GM12878 (cell line): ENCODE measurements around the gene DIMT1. TPM values are rescaled to one million over a fixed set of nuclear protein-coding genes. Genes with fewer than 3 reads are reported as not detected.

Experiments
- ATAC-seq: fragments of 200-7000 bp; cut with Tn5 transposase; 3 replicates; pipeline ENCODE4 v1.9.1; 2020; ENCODE audit warnings: mild to moderate bottlenecking, moderate library complexity
- BruUV-seq: library from RNA; stranded (reverse); fragments of 400-500 nt; replicated peaks from 2 replicates; lab custom pipeline; 2021; lab: Mats Ljungman, UMichigan
- CTCF ChIA-PET: fragments of 300-600 bp; sonication (Branson Sonifier 250); formaldehyde crosslinking; extraction: SDS; loops from one replicate; lab custom pipeline; 2021; ENCODE audit warnings: inconsistent platforms; lab: Yijun Ruan, JAX
- POLR2A ChIA-PET: fragments of 350-600 bp; formaldehyde crosslinking; extraction: SDS; loops from one replicate; lab custom pipeline; 2021; ENCODE audit warnings: inconsistent platforms; lab: Charles Lee
- RAD21 ChIA-PET: fragments of 300-600 bp; sonication (Branson Sonifier 250); formaldehyde crosslinking; loops from one replicate; lab custom pipeline; 2023; ENCODE audit warnings: antibody characterized with exemption; ENCODE audit not compliant: unreplicated experiment; lab: Charles Lee
- SMC1A ChIA-PET: fragments of 300-600 bp; sonication (Branson Sonifier 250); formaldehyde crosslinking; loops from one replicate; lab custom pipeline; 2023; ENCODE audit not compliant: unreplicated experiment, uncharacterized antibody; lab: Charles Lee
- DNase-seq: peaks from one replicate; pipeline ENCODE4 v3.0.0-alpha.2; 2011; ENCODE audit warnings: low read depth, low spot score
- FAIRE-seq: peaks from 3 replicates; lab custom pipeline; 2011; peaks lifted over from hg19 to GRCh38; lab: Jason Lieb, UNC
- H2AFZ ChIP-seq: 2 replicates; pipeline ENCODE4 v1.6.0; 2011; ENCODE audit warnings: low read depth, low read length, control low read depth; ENCODE audit not compliant: control insufficient read depth
- H3K27ac ChIP-seq: 2 replicates; pipeline ENCODE4 v1.5.1; 2011; ENCODE audit warnings: control low read depth; ENCODE audit not compliant: control insufficient read depth, insufficient read depth
- H3K27me3 ChIP-seq, 2 experiments: replicated peaks in 1 of 2; 2 replicates each; pipeline versions ENCODE4 v1.6.0 to v1.6.1; 2011; ENCODE audit warnings: low read length in 1 of 2; ENCODE audit not compliant: control insufficient read depth in 2 of 2, insufficient read depth in 2 of 2
- H3K36me3 ChIP-seq, 2 experiments: 2 replicates each; pipeline ENCODE4 v1.5.1; 2011; ENCODE audit warnings: low read length in 1 of 2; ENCODE audit not compliant: control insufficient read depth in 2 of 2, insufficient read depth in 2 of 2
- H3K4me1 ChIP-seq: 2 replicates; pipeline ENCODE4 v1.6.1; 2011; ENCODE audit warnings: mild to moderate bottlenecking, low read length, moderate library complexity, mixed read lengths; ENCODE audit not compliant: control insufficient read depth, insufficient read depth
- H3K4me2 ChIP-seq: 2 replicates; pipeline ENCODE4 v1.6.0; 2011; ENCODE audit warnings: control low read depth; ENCODE audit not compliant: control insufficient read depth, insufficient read depth
- H3K4me3 ChIP-seq: fragments of 200-600 bp; sonication (generic); 2 replicates; pipeline ENCODE4 v1.5.1; 2016
- H3K79me2 ChIP-seq: 2 replicates; pipeline ENCODE4 v1.6.0; 2011; ENCODE audit warnings: low read length; ENCODE audit not compliant: control insufficient read depth, insufficient read depth
- H3K9ac ChIP-seq: 2 replicates; pipeline ENCODE4 v1.8.0; 2011; ENCODE audit warnings: low read length, control low read depth, mixed read lengths; ENCODE audit not compliant: control insufficient read depth, insufficient read depth
- H3K9me3 ChIP-seq: replicated peaks from 3 replicates; pipeline ENCODE4 v1.5.1; 2011; ENCODE audit warnings: mild to moderate bottlenecking, low read length; ENCODE audit not compliant: control insufficient read depth, insufficient read depth
- H4K20me1 ChIP-seq: 2 replicates; pipeline ENCODE4 v1.6.0; 2011; ENCODE audit not compliant: control insufficient read depth, insufficient read depth
- KDM1A ChIP-seq: fragments of 200-600 bp; sonication (generic); IDR thresholded peaks from 2 replicates; pipeline ENCODE4 v1.6.1; 2016; ENCODE audit warnings: borderline replicate concordance
- NRF1 ChIP-seq: conservative IDR thresholded peaks from 2 replicates; pipeline ENCODE4 v1.6.1; 2011; ENCODE audit warnings: mild to moderate bottlenecking, low read depth, low read length, improper control_type of control experiment
- RELA ChIP-seq: fragments of 450-650 bp; IDR thresholded peaks from 2 replicates; pipeline ENCODE4 v1.8.0; 2014; ENCODE audit warnings: borderline replicate concordance; ENCODE audit not compliant: partially characterized antibody
- SUPT20H ChIP-seq: IDR thresholded peaks from 2 replicates; pipeline ENCODE4 v1.6.1; 2011; ENCODE audit warnings: low read depth, mild to moderate bottlenecking, low read length, moderate library complexity, borderline replicate concordance; ENCODE audit not compliant: control insufficient read depth
- TBL1XR1 ChIP-seq: IDR thresholded peaks from 2 replicates; pipeline ENCODE4 v1.6.1; 2012; ENCODE audit warnings: low read depth, low read length, improper control_type of control experiment
- ZNF24 ChIP-seq: fragments of 450-650 bp; IDR thresholded peaks from 2 replicates; pipeline ENCODE4 v1.6.1; 2017; ENCODE audit warnings: antibody characterized with exemption, mild to moderate bottlenecking
- WGBS: methylation state at CpG from one replicate; pipeline ENCODE4 v1.1.6; 2016; ENCODE audit warnings: low lambda C conversion rate; ENCODE audit not compliant: insufficient replicate concordance, insufficient coverage; ENCODE audit errors: missing lambda C conversion rate; 5-methylcytosine and 5-hydroxymethylcytosine counted together
- in situ Hi-C: fragments of 300-500 bp; cut with MboI; formaldehyde crosslinking; loops from 9 replicates; pipeline ENCODE4 v1.14.3; 2018; ENCODE audit warnings: mixed read lengths
- intact Hi-C: fragments of 100-400 bp; cut with micrococcal nuclease; formaldehyde crosslinking; loops from one replicate; pipeline ENCODE4 v1.14.2; 2022; ENCODE audit not compliant: unreplicated experiment
- polyA plus RNA-seq, 11 experiments: library from polyadenylated mRNA; depleted of rRNA in 4 of 11; unstranded in 6 of 11; stranded (reverse) in 5 of 11; fragments of >200 nt; fragmentation: Nextera tagmentation in 4 of 11; fragmentation: Illumina TruSeq in 1 of 11; extraction: Ambion mirVana in 4 of 11; extraction: Trizol in 1 of 11; gene quantifications; 1 replicate in 1 of 11; 2 replicates in 10 of 11; pipeline versions ENCODE4 v1.2.1 to v1.2.3, GENCODE V29; 2011 to 2016; ENCODE audit warnings: inconsistent platforms in 2 of 11, missing spikeins in 2 of 11, low read depth in 1 of 11
- total RNA-seq, 4 experiments: library from RNA; depleted of rRNA in 3 of 4; stranded (reverse); fragments of >200 nt in 3 of 4; fragmentation: Illumina TruSeq in 1 of 4; extraction: Trizol in 1 of 4; gene quantifications; 2 replicates each; pipeline versions ENCODE4 v1.2.1 to v1.2.3, GENCODE V29; 2013 to 2021
- TF ChIP-seq, protein P1 (sequence below): fragments of 450-650 bp; IDR thresholded peaks from 2 replicates; pipeline ENCODE4 v1.6.1; 2016; ENCODE audit warnings: mild to moderate bottlenecking, moderate library complexity, borderline replicate concordance

Gene DIMT1
- total and polyA plus RNA-seq, 10 of the 15 experiments (the other 5 are each of a cell fraction or from before 2014, with no cell fraction given) = 19.0 to 66.2 (median 31.6) TPM

DNA sequence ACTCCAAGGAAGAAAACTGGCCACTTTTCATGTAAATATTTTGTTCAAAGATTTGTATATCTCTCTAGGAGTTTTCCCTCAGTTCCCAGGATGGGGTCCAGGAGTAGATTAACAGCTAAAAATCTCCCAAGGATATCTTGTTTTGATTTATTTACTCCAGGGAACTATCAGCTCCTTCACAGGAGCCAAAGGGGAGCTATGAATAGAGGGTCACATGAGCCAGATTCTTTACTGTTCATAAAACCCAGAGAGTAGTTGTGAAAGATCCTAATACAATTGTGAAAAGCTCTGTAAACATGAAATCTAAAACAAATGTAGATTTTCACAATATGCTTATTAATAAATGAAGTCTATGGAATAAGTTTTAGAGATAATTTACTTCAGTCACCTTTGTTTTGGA, 16.9 kb downstream of the DIMT1 start (continued):
- TF ChIP-seq SUPT20H = no peak

DNA sequence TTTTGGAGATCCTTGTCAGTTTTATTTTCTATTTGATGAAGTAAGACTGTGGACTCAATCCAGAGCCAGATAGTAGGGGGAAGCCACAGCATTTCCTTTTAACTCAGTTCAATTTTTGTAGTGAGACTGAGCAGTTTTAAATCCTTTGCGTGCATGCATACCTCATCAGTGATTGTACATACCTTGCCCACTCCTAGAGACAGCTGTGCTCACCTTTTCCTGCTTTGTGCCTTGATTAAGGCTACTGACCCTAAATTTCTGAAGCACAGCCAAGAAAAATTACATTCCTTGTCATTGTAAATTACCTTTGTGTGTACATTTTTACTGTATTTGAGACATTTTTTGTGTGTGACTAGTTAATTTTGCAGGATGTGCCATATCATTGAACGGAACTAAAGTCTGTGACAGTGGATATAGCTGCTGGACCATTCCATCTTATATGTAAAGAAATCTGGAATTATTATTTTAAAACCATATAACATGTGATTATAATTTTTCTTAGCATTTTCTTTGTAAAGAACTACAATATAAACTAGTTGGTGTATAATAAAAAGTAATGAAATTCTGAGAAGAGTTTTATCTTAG, 17.8 kb downstream of the DIMT1 start:
- no peak overlapping the region for H3K9ac ChIP-seq
- no peaks in the 10 kb centered on the region for H3K9me3 ChIP-seq
- CTCF ChIA-PET = interaction anchor here (1.4 kb wide), 1 partner anchor 16 kb away, joined by 4 read pairs; no protein-coding TSS in a partner anchor
- no peak for DNase-seq
- POLR2A ChIA-PET = interaction anchor here (0.6 kb wide), 1 partner anchor 240 kb away, joined by 3 read pairs; no protein-coding TSS in a partner anchor
- H3K4me1 ChIP-seq = no peaks in the 10 kb centered on the region
- no TSS peak for BruUV-seq
- RAD21 ChIA-PET = no interaction called here
- FAIRE-seq = no peak
- H2AFZ ChIP-seq = no peak overlapping the region
- H3K4me3 ChIP-seq = no peak overlapping the region
- H4K20me1 ChIP-seq = no peaks in the 10 kb centered on the region
- intact Hi-C loops (no loop called here), in situ Hi-C loops (no loop called here)
- H3K27ac ChIP-seq = no peak overlapping the region
- no peak overlapping the region for H3K4me2 ChIP-seq
- no peak for ATAC-seq
- H3K79me2 ChIP-seq = no peaks in the 10 kb centered on the region
- WGBS = 75% methylated on average over 2 of the region's 2 CpGs
- SMC1A ChIA-PET = interaction anchor here (1.5 kb wide), 1 partner anchor 15 kb away, joined by 3 read pairs; no protein-coding TSS in a partner anchor
- TF ChIP-seq ZNF24 = no peak
- no peak for TF ChIP-seq RELA
- no peak for TF ChIP-seq KDM1A
- TF ChIP-seq, protein P1, sequence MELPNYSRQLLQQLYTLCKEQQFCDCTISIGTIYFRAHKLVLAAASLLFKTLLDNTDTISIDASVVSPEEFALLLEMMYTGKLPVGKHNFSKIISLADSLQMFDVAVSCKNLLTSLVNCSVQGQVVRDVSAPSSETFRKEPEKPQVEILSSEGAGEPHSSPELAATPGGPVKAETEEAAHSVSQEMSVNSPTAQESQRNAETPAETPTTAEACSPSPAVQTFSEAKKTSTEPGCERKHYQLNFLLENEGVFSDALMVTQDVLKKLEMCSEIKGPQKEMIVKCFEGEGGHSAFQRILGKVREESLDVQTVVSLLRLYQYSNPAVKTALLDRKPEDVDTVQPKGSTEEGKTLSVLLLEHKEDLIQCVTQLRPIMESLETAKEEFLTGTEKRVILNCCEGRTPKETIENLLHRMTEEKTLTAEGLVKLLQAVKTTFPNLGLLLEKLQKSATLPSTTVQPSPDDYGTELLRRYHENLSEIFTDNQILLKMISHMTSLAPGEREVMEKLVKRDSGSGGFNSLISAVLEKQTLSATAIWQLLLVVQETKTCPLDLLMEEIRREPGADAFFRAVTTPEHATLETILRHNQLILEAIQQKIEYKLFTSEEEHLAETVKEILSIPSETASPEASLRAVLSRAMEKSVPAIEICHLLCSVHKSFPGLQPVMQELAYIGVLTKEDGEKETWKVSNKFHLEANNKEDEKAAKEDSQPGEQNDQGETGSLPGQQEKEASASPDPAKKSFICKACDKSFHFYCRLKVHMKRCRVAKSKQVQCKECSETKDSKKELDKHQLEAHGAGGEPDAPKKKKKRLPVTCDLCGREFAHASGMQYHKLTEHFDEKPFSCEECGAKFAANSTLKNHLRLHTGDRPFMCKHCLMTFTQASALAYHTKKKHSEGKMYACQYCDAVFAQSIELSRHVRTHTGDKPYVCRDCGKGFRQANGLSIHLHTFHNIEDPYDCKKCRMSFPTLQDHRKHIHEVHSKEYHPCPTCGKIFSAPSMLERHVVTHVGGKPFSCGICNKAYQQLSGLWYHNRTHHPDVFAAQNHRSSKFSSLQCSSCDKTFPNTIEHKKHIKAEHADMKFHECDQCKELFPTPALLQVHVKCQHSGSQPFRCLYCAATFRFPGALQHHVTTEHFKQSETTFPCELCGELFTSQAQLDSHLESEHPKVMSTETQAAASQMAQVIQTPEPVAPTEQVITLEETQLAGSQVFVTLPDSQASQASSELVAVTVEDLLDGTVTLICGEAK = no peak
- TF ChIP-seq TBL1XR1 = no peak
- no peak for TF ChIP-seq NRF1
- H3K36me3 ChIP-seq = peaks cover 2 to 12% of the 10 kb centered on the region in 2 experiments; a peak in 2 of 4 replicates
- no peaks in the 10 kb centered on the region for H3K27me3 ChIP-seq
